Fibroblast of skin of right quadriceps (primary cell): ENCODE data around the gene RPP25L.

ENCODE experiments used
- DNase-seq: peaks from one replicate; pipeline ENCODE4 v3.0.0-alpha.2; 2013

RPP25L gene

DNA sequence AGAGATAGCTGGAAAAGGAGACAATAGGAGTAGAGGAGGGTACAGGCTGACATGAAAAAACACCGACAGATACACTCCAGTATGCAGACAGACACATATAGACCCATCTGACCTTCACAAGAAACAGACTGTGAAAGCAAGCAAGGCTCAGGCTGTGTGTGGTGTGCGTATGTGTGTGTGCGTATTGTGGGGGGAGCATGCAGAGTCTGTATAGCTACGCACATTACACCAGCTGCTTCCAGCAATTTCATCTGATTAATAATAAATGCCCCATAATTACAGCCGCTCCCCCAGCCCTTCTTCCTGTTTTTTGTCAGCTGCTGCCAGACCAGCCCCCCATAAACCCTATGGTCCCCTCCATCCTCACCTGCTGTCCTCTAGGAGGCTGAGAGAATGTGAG lies 29.1 kb downstream of the RPP25L start:
- DNase-seq = no peak

DNA sequence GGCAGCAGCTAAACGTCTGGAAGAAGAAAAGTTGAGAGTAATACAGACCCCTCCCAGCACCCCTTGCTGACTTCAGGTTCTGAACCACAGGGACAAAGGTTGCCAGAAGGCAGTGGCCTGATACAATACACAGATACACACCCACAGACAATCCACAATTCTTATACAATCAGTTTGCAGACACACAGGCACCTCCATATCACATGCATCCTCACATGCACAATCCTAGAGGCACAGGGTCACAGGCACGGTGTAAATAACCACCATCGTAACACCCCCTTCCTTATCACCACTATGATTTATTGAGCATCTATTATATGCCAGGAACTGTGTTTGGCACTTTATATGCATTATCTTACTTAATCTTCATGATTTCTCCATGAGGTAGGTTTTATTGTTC lies 30.6 kb downstream of the RPP25L start:
- no peak for DNase-seq

DNA sequence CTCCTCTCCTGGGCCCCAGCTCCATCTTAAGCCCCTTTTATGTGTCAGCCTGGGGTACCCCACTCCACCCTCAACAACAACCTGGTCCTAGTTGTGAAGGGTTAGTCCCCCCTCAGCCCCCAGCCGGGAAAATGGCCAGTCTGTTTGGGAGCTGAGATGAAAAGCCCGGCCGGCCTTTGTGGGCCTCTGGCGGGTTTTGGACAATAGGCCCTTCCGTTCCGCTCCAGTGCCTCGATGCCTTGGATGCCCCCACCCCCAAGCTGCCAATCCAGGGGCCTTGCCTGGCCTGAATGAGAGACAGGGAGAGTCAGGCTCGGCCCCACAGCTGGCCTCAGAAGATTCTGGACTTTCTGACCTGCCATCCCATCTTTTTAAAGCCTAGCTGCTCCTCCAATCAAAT lies 31.5 kb downstream of the RPP25L start:
- DNase-seq = no peak

DNA sequence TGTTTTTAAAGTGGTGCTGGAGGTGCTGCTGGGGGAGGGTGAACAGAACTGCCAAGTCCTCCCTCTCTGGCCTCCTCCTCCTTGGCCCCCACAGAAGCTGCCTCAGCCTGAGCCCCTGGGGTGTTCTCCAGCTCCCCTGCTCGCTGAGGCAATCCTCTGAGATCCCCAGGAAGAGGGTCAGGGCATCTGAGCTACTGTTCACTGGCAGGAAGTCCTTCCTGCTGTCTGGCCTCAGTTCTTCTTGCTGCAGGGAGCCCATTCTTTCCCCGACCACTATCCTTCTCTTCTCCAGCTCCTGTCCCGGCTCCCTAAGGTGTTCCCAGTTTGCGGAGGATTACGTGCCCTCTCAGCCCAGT lies 32.1 kb downstream of the RPP25L start:
- DNase-seq = no peak

DNA sequence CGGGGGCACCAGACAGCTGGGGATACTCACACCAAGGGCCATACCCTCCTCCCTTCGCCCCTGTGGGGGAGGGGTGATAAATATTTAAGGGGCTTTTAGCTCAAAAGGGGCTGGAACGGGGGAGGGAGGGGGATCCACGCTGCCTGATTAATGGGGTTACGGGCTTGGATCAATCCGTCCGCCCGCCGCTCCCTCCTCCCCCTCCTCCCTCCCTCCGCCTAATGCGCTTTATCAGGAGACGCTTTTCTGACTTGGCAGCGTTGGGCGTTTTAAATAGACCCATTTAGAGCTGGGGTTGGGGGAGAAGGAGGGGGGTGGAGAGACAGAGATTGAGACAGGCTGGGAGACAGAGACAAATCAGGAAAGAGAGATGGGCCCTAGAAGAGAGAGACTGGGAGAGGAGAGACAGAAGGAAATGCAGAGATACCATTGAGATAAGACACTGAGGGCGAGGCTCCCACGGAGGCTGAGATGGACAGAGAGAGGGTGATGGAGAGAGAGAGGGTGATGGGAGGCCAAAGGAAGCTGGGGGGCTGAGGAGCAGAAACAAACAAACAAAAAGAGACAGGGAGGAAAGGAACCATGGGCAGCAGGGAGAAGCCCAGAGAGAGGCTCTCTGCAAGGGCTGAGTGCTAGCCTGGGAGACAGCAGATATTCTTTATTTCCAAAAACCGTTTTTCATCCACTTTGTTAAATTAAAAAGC lies 32.6 kb downstream of the RPP25L start:
- DNase-seq = no peak

DNA sequence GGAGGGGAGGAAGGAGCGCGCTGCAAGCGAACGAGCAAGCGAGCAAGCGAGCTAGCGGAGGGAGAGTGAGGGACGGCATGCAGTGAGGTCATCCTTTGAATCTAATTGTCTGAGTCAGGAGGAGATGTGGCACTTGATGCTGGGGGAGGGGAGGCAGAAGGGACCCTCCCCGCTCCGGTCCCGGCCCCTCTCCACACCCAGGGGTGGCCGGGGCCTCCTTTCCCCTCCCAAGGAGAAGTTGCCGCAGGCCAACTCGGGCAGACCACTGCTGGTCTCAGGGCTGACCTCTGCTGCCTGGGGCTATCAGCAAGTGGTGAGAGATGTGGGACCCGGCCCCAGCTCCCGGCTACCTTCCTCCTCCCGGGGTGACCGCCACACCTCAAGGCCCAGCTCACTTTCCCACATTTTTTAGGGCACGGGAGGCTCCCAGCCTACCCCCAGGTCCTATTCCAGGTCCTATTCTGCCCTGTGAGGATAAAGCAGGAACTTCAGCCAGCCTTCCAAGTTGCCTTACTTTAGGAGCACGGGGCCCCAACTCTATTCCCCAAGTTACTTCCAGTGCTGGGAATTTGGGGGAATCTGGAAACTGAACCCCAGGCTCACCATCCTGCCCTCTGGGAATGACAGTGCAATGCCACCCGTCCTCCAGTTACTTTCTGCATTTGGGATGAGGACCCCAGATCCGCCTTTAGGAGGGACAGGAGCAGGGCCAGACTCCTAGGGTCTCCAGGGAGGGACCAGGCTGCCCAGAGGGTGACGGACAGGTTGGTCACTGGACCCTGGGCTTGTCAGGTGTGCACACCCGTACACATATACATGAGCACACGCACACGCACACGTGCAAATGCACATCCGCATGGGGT lies 33.4 kb downstream of the RPP25L start:
- DNase-seq = peak; percentile 77

DNA sequence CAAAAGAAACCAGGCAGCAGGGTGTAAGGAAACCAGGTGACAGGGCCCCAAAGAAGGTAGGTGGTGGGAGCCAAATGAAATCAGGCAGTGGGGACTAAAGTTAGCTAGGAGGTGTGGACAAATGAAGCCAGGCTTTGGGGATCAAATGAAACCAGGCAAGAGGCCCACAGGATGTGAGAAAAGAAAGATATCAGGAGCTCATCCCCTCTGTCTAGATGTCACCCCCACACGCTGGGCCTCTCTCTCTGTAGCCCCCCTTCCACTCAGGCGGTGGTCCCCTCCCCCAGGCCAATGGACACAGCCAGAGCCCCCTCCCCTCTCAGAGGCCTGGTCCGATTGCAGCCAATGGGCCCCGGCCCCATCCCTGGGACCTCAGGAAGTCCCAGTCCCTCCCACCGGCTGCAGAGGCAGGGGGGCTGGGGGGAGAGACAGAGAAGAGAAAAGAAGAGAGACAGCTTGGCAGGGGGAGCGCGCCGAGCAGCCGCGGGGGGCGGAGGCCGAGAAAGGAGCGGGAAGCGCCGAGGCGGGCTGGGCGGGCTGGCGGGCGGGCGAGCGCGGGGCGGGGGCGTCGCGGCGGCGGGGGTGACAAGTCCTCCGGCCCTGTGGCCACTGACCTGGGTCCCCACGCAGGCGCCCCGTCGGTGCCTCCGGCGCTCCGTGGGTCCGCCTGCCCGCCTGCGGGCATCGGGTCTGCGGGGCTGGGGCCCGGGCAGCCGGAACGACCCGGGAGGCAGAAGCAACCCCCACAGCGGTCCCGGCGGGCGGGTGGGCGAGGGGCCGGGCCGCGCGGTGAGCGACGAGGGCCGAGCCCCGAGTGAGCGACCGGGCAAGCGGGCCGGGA lies 34.3 kb downstream of the RPP25L start:
- peak; percentile 45 for DNase-seq

DNA sequence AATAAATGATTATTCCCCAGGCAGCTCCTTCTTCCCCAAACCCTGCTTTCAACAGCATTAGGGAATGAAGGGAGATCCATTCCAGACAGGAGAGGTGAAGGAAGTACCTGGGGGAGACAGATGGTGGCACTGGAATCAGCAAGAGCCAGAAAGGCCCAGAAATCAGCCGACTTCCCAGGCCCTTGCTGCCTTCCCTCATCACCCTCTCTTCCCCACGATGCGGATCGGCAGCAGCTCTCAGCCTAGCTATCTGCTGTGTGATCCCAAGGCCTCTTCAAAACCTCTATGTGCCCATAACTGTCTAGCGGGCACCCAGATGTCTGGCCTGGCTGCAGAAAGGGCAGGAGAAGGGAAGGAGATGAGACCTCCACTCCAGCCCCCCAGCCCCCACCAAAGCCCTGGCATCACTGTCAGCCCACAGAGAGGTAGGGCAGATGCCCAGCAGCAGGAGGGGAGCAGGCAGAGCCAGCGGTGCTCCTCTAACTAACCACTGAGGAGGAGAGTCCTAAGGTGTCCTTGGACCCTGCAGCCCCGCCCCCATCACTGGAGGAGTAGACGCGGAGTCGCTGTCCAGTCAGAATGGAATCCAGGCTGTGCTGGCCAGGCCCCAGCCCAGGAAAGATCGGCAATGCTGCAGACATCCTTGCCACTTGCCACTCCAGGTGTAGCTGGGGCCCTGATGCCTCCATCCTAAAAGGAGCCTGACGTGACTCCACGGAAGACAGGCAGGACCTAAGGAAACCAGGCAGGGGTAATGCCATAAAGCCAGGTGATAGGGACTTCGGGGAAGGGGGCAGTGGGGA lies 35.1 kb downstream of the RPP25L start:
- no peak for DNase-seq

DNA sequence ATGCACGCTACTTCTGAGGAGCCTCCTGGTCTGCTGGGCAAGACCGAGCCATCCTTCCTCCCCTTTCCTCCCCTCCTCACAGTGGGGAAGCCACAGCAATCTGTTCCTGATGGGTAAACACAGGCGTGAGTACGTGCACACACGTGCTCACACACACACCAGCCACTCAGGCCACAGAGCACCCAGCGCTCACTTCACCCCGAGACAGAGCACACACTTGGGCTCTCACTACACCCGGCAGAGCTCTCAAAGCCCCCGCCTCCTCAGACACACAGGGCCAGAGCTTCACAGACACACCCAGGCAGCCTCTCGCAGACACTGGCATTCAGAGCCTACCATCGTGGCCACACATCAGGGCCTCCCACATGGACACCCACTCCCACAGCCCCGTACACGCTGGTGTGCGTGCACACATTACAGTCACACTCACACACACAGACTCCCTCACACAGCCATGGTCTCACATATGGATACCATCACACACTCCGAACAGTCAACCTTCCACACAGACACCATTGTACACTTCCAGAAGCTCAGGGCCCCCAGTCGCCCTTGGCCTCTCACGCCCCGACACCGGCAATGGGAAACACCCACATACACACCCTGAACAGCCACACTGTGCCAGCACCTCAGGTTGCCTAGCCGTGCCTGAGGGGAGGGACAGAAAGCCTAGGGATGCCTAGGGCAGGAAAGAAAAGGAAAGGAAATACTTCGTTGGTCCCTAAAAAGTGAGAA lies 35.9 kb downstream of the RPP25L start:
- no peak for DNase-seq

DNA sequence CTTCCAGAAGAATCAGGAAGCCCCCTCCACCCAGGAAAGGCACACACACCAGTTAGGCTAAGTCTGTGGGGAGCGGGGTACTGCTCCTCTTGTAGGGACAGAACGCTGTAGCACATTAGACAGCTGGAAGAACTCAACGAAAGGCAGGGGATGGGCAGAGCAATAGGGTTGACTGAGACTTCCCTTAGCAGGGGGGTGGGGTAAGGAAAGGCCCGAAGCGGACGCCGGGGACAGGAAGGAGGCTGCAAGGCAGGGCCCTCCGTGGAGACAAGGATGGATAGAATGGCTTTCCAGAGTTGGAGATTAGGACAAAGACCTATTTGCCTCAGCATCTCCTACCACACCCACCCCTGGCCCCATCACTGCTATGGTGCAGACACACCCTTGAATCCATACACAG lies 36.7 kb downstream of the RPP25L start:
- DNase-seq = no peak

DNA sequence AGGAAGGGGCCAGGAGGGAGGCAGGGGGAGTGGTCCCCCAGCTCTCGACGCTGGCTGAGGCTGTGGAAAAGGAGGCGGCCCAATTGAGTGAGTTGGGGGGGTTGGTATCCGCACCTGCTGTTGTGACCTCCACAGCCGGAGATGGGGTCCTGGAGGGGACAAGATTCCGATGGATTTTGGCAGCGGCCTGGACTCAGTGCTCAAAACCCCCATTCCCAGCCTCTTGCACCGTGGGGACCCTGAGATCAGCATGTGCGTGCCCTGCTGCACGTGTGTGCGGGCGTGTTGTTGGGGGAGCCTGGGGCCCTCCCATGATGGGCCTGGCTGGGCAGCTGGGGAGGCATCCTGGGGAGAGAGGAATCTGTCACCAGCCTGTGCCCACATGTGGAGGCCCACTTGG lies 37.3 kb downstream of the RPP25L start:
- DNase-seq = no peak

DNA sequence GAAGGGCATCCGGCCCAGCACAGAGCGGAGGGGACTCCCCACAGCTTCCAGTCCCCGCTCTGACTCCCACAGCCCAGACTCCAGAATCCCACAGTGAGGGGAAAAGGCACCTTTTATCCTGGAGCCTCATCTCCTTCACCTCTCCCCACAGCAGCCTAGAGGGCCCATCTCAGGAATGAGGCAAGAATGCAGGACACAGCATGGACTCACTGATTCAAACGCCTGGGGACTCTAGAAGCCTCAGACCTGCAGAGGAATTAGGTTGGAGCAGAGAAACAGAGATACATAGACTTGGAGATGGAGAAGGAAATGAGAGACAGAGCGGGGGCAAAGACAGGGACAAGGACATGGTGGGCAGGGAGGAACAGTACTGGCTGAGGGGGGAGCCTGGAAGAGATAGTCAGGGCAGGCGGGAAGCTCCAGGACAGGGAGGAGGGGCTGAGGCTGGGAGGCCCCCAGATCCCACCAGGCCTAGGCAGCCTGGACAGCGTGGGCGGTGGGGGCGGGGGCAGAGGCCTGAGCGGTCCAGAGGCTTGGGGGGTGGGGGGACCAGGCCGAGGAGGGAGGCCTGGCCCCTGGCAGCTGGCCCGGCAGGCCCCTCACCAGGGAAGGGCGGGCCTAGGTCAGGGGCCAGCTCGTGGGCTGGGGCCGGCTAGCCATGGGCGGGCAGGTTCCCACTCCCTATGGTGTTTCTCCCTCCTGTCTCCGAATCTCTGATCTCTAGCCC lies 38.1 kb downstream of the RPP25L start:
- no peak for DNase-seq

DNA sequence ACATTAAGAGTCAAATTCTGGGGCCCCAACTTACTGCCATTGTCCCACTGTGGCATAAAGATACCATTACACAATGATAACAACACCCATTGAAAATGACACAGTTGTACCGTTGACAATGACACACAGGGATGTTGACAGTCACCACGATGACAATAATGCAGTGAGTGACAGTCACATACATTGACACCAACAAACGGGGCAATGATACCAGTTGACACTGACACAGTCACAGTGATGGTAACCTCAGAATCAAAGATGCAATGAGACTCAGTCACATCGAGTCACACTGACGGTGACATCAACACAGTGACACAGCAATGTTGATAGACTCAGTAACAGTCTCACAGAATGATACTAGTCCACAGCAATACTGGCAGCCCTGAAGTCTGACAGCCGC lies 39.3 kb downstream of the RPP25L start:
- DNase-seq = no peak

DNA sequence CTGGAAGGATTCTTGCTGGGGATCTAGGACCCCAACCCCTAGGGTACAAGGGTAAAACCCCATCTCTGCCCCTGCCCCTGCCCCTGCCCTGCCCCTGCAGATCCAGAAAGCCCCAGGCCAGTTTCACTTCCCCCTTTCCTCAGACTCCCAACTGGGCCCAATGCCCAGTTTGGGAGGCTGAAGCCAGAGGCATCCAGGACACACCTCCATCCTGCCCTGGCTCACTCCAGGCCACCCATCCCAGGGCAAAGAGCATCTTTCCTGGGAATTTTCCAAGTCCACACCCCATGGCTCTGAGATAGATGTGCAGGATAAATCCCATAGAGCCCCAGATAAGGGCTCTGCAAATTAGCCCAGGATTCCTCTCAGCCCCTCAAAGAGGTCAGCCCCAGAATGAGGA lies 39.8 kb downstream of the RPP25L start:
- DNase-seq = no peak

DNA sequence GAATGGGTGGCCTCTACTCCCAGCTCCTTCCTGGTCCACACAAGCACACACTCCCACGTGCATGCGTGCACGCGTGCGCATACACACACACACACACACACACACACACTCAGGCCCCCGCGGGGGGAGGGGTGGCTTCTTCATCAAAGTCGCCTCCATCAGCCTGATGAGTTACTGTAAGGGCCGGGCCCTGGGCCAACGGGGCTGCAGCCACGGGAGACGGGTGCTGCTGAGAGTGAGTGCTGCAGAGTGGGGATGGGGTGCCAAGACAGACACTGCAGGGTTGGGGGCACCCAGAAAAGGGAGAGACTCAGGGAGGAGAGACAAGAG lies 40.5 kb downstream of the RPP25L start:
- no peak for DNase-seq

DNA sequence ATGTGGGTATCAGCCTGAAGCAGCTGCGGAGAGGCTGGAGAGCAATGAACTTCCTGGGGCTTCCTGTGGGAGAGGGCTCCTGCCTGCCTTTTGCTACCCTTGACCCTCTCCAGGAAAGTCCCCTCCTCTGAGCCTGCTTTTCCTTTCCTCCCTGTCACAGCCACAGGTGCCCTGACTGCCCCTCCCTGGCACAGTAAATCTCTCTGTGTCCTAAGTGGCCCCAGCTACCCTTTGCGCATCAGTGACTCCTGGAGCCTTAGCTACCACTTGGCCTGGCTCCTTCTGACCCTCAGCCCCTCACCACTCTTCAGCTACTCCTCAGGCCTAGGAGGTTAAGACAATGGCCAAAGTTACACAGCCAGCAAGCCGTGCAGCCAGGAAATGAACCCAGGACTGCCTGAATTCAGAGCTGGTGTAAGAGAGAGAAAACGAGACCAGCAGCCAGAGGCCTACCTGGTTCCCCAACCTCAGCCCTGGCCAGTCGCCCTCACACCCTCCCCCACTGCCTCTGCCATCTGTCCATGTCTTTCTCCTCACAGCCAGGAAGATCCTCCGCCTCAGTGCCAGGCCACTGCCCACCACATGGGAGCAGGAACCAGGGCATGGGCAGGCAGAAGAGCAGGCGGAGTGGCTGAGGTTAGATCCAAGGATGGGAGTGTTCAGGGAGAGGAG lies 41.0 kb downstream of the RPP25L start:
- no peak for DNase-seq

DNA sequence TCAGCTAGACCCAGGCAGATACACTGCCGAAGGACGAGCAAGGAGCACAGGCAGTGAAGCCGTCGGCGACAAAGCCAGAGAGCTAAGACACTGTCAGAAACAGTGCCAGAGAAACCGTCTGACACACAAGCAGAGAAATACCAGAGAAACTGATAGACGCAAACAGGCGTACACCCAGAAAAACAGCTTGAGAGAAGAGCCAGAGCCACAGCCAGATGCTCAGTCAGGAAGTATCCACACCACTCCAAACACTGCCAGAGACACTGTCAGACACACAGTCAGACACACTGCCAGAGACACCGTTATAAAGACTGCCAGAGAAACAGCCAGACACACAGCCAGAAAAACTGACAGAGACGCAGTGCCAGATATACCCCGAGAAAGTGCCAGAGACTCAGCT lies 41.5 kb downstream of the RPP25L start:
- DNase-seq = no peak

DNA sequence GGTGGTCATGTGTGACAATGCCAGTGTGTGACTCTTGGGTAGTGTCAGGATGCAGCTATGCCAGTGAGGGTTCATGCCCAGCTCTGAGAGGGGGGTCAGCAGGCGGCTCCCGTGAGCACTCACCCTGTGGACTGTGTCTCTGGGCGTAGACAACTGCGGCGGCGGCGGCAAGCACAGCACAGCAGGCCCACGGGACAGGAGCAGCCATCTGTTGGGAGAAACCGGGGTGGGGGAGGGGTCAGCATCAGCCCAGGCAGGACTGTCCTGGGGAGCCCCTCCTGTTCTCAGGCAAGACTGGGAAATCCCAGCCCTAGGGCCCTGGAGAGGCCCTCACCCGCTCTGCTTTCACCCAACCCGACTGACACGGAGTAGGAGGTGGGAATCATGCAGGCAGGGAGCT lies 43.1 kb downstream of the RPP25L start:
- no peak for DNase-seq

DNA sequence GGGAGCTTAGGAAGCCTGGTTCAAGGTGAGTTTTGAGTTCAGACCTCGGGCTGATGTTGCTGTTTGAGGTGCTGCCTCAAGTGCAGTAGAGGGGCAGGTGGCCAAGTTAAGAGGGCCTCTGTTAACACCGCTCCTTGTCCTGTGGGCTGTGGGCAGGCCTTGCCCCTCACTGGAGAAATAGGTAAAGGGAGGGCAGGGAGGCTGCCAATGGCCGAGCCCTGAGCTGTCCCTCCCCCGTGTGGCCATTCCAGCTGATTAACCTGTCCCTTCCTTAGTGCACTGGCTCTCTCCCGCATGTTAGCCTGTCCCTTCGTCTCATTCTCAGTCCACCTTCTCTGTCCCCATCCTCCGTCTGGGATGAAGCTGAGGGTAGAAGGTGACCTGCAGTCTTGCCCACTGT lies 43.8 kb downstream of the RPP25L start:
- DNase-seq = no peak

DNA sequence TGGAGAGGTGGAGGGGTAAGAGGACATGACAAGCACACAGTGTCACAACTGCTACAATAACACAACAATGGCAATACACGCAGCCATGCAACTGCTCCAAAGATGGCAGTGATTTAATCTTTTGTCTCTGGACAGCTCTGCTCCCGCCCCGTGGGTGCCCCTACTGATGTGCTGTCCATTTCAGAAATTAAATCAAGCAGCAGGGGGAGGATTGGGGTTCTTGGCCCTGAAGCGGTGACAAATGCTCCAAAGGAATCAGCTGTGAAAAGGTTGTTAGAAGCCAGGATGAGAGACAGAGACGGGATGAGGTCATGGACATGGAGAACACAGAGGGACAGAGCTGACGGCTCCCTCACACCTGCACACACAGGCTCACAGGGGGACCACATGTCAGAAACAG lies 44.9 kb downstream of the RPP25L start:
- no peak for DNase-seq

DNA sequence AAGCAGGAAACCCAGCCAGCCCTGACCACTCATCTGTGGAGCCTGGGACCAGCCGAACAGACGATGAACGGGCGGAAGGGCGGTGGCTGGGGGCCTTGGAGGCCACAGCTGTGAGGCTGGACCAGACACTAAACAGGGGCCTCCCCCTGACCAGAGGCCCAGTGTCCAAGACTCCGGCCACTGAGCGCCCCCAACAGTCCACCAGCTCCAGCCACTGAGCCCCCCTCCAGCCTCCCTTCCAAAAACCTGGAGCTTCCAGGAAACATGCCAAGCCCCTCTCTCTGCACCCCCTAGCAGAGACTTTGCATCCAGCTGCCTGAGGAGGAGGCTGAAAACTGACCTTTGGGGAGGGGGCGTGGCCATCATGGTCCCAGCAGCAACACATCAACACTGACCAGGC lies 45.6 kb downstream of the RPP25L start:
- DNase-seq = no peak
